Measurements from ENCODE around the gene PRDM11.

GRCh38 chr11:45156201-45156600, 9.8 kb downstream of the PRDM11 start:
- TF ChIP-seq CTCF (IDR thresholded peaks at IDR 0.05; ENCODE audit: low read depth, low read length, missing input control): no peak
- TF ChIP-seq JUND (IDR thresholded peaks at IDR 0.05): no peak
- TF ChIP-seq REST (IDR thresholded peaks at IDR 0.05): no peak
- TF ChIP-seq TAF1 (conservative IDR thresholded peaks at IDR 0.05): no peak
- TF ChIP-seq RAD21 (IDR thresholded peaks at IDR 0.05): no peak
- no peak for TF ChIP-seq GABPA (IDR thresholded peaks at IDR 0.05 in 1 of 2, conservative IDR thresholded peaks at IDR 0.05 in 1 of 2)
- TF ChIP-seq SP1 (IDR thresholded peaks at IDR 0.05): no peak

Data from liver (tissue), 3 donors.